Stomach (tissue), 19 donors: Measurements from ENCODE around the gene HIP1. TPM values are rescaled to one million over a fixed set of nuclear protein-coding genes. Genes with fewer than 3 reads are reported as not detected.
"Not testable (repeated sequence)": the region's sequence is repeated elsewhere in the genome, so short reads cannot be mapped to it uniquely, and the experiment has no call there.

Source experiments
- DNase-seq, 2 donors: peaks; one replicate each; pipeline versions ENCODE4 v3.0.0 to v3.0.0-alpha.2; 2013 to 2019
- H3K27ac ChIP-seq, 5 donors: fragments of 200-600 bp in 4 of 5; sonication (generic) in 4 of 5; one replicate each; pipeline ENCODE4 v1.5.1; 2013 to 2019; ENCODE audit warnings: mild to moderate bottlenecking in 1 of 5, moderate library complexity in 1 of 5
- H3K27me3 ChIP-seq, 3 donors: fragments of 200-600 bp; sonication (generic); one replicate each; pipeline ENCODE4 v1.5.1; 2017 to 2019; ENCODE audit warnings: mixed run types in 1 of 3
- H3K36me3 ChIP-seq, 4 donors: fragments of 200-600 bp; sonication (generic); 1 replicate in 3 of 4; 2 replicates in 1 of 4; pipeline ENCODE4 v1.5.1; 2016 to 2019
- H3K4me1 ChIP-seq, 4 donors: fragments of 200-600 bp; sonication (generic); one replicate each; pipeline ENCODE4 v1.5.1; 2016 to 2019
- H3K4me3 ChIP-seq, 4 donors: fragments of 200-600 bp; sonication (generic) in 3 of 4; one replicate each; pipeline ENCODE4 v1.5.1; 2016 to 2019; ENCODE audit warnings: mild to moderate bottlenecking in 1 of 4
- H3K9me3 ChIP-seq, 4 donors: fragments of 200-600 bp; sonication (generic); one replicate each; pipeline ENCODE4 v1.5.1; 2016 to 2019
- EP300 ChIP-seq: sonication (generic); formaldehyde crosslinking; IDR thresholded peaks from one replicate; pipeline ENCODE4 v1.6.1; 2017; ENCODE audit warnings: antibody characterized with exemption
- POLR2A ChIP-seq, 4 donors: fragments of 450-650 bp; IDR thresholded peaks; one replicate each; pipeline ENCODE4 v1.6.1; 2016; ENCODE audit warnings: antibody characterized with exemption in 4 of 4, control low read depth in 2 of 4, mild to moderate bottlenecking in 1 of 4, moderate library complexity in 1 of 4
- POLR2AphosphoS5 ChIP-seq, 3 donors: sonication (generic); formaldehyde crosslinking; IDR thresholded peaks; one replicate each; pipeline ENCODE4 v1.6.1; 2016; ENCODE audit warnings: antibody characterized with exemption in 3 of 3
- WGBS, 5 donors: extraction: QIAGEN DNeasy Blood & Tissue Kit in 3 of 5; methylation state at CpG; one replicate each; pipeline versions ENCODE4 v1.1.5 to v1.1.7; 2013 to 2018; 5-methylcytosine and 5-hydroxymethylcytosine counted together
- intact Hi-C: fragments of 100-400 bp; cut with DNase I; formaldehyde crosslinking; loops from one replicate; pipeline ENCODE4 v1.15.1; 2023; ENCODE audit warnings: low total_unique reads
- long read RNA-seq, 10 donors: transcript quantifications; one replicate each; lab custom pipeline, GENCODE V29; 2026
- polyA plus RNA-seq, 3 donors: library from polyadenylated mRNA; stranded (reverse); fragments of 200-250 nt; gene quantifications; one replicate each; pipeline ENCODE4 v1.2.3, GENCODE V29; 2013
- total RNA-seq, 5 donors: library from RNA; depleted of rRNA; stranded (reverse); fragments of >200 nt; gene quantifications; one replicate each; pipeline versions ENCODE4 v1.1.0 to v1.2.3, GENCODE V29; 2014 to 2016
- TF ChIP-seq, protein P1 (sequence below), 7 experiments: fragments of 450-650 bp in 4 of 7; fragments of 200-600 bp in 3 of 7; sonication (generic) in 3 of 7; IDR thresholded peaks; one replicate each; pipeline ENCODE4 v1.5.1; 2016 to 2019; ENCODE audit warnings: antibody characterized with exemption in 7 of 7, control low read depth in 2 of 7, mild to moderate bottlenecking in 1 of 7
- donor health status: healthy with polysubstance abuse.
- donor health status: Bipolar disorder and iron deficiency.
- donor health status: healthy.

Gene HIP1
- total RNA-seq (10 to 100 TPM in 1 of 5 donors, 1 to 10 TPM in 4; 6.2 to 15.8 (median 8.4) TPM), polyA plus RNA-seq (1 to 10 TPM; 2.8 to 6.4 (median 3.6) TPM)
- long read RNA-seq, donor 1, result 0 reads
- long read RNA-seq, donor 2, result 0 reads
- long read RNA-seq, donor 3, result 0 reads
- long read RNA-seq, donor 4, result 0 reads
- long read RNA-seq, donor 5, result 0 reads
- long read RNA-seq, donor 6, result 0 reads
- long read RNA-seq, donor 7, result 0 reads
- long read RNA-seq, donor 8, partial matches to known transcripts, result 0 of 1 reads
- long read RNA-seq, donor 8, other reads (novel, unspliced or antisense), result 0 of 1 reads
- long read RNA-seq, donor 9, result 0 reads
- long read RNA-seq, donor 10, full-length matches to known transcripts, result 1 of 1 reads
- long read RNA-seq, donor 10, partial matches to known transcripts, result 0 of 1 reads
- long read RNA-seq, donor 10, other reads (novel, unspliced or antisense), result 0 of 1 reads

DNA sequence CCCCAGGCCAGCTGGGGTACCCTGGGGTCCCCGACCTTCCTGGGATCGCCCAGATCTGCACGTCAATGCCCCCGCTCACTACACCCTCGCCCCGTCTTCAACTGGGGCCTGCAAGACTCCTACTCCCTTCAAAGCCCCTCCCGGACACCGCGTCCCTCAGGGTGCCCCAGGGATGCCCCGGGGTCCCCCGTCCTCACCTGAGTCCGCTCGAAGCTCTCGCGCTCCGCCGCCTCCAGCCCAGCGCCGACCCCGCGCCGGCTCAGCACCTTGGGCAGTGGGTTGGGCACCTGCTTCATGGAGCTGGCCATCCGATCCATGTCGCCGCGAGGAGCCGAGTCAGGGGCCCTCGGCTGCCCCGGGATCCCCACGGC is at the start of gene HIP1:
TSS of gene HIP1 (minus strand) at position 338 of the 371 bp plus-strand sequence. CDS start at position 317, 21 bp downstream.
- Histone ChIP-seq H3K27ac (peak within 1 kb of the TSS; percentile 84 to 91 (median 90)), H3K9me3 (no peaks in the 10 kb centered on the region), H3K27me3 (no peaks in the 10 kb centered on the region), H3K36me3 (peaks cover 0 to 1% (median 0%) of the 10 kb centered on the region in 4 donors), H3K4me3 (peak within 1 kb of the TSS; percentile 82 to 99 (median 90)), H3K4me1 (peaks cover 6 to 36% (median 26%) of the 10 kb centered on the region in 4 donors)
- intact Hi-C loops, result no loop called here
- 0 to 1% (median 0%) methylated on average over 16 to 30 of the region's 30 CpGs for WGBS, 5 donors
- no peak for DNase-seq
- TF ChIP-seq POLR2A (IDR thresholded peaks at IDR 0.05), result no peak
- peak in 2 of 3 donors; percentile 1 to 24 for TF ChIP-seq POLR2AphosphoS5 (IDR thresholded peaks at IDR 0.05)

DNA sequence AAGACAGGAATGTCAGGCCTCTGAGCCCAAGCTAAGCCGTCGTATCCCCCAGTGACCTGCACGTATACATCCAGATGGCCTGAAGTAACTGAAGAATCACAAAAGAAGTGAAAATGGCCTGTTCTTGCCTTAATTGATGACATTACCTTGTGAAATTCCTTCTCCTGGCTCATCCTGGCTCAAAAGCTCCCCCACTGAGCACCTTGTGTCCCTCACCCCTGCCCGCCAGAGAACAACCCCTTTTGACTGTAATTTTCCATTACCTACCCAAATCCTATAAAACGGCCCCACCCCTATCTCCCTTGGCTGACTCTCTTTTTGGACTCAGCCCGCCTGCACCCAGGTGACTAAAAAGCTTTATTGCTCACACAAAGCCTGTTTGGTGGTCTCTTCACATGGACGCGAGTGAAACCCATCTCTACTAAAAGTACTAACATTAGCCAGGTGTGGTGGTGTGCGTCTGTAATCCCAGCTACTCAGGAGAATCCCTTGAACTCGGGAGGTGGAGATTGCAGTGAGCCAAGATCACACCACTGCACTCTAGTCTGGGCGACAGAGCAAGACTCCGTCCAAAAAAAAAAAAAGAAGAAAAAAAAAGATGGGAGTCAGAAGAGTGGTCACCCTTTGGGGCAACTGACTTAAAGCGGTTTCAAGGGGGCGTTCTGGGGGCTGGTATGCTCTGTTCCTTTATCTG is 49.6 kb upstream of the HIP1 start:
- intact Hi-C loops, DNase-seq, H3K4me1 ChIP-seq, H3K9me3 ChIP-seq, H3K27me3 ChIP-seq, H3K27ac ChIP-seq, H3K4me3 ChIP-seq, H3K36me3 ChIP-seq: not testable (repeated sequence)
- 67 to 78% (median 71%) methylated on average over 14 of the region's 14 CpGs for WGBS, 5 donors

DNA sequence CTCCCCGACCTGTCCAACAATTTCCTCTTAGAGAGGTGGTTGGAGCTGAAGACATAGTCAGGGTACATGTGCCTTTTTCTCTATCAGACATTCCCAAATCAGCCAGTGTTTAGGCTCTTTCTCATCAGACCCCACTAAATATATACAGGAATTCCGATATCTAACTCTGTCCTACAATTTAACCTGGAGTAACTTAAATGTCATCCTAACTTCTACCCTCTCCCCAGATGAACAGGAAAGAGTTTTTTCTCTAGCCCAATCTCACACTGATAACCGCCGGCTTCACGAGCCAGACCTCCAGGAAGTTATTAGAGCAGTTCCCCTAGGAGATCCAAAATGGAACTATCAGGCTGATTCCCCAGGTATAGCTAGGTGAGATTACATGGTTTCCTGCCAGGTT is 44.3 kb upstream of the HIP1 start:
- H3K27me3 ChIP-seq, H3K9me3 ChIP-seq, H3K36me3 ChIP-seq, intact Hi-C loops, DNase-seq, H3K4me3 ChIP-seq, H3K27ac ChIP-seq, H3K4me1 ChIP-seq: not testable (repeated sequence)
- 68 to 81% (median 74%) methylated on average over 5 of the region's 5 CpGs for WGBS, 5 donors

DNA sequence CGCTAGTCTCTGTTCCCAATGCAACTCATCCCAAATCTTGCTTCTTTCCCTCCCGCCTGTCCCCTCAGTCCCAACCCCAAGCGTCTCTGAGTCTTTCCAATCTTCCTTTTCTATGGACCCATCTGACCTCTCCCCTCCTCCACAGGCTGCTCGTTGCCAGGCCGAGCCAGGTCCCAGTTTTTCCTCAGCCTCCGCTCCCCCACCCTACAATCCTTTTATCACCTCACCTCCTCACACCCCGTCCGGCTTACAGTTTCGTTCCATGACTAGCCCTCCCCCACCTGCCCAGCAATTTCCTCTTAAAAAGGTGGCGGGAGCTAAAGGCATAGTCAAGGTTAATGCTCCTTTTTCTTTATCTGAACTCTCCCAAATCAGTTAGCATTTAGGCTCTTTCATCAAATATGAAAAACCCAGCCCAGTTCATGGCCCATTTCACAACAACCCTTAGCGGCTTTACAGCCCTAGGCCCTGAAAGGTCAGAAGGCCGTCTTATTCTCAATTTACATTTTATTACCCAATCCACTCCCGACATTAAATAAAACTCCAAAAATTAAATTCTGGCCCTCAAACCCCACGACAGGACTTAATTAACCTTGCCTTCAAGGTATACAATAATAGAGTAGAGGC is 42.0 kb upstream of the HIP1 start:
- DNase-seq, H3K4me3 ChIP-seq, H3K36me3 ChIP-seq, intact Hi-C loops, H3K9me3 ChIP-seq, H3K4me1 ChIP-seq, H3K27ac ChIP-seq, H3K27me3 ChIP-seq: not testable (repeated sequence)
- 43 to 63% (median 56%) methylated on average over 14 of the region's 14 CpGs for WGBS, 5 donors

DNA sequence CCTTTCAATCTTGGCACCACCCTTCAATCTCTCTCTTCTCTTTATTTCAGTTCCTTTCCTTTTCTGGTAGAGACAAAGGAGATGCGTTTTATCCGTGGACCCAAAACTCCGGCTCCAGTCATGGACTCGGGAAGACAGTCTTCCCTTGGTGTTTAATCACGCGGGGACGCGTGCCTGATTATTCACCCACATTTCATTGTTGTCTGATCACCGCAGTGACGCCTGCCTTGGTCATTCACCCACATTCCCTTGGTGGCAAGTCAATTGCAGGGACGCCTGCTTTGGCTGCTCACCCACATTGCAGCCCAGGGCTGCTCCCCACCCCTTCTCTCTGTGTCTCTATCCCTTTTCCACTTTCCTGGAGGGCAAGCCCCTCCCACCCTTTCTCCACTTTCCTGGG is 40.8 kb upstream of the HIP1 start:
- H3K9me3 ChIP-seq, H3K4me1 ChIP-seq, DNase-seq, H3K27ac ChIP-seq, H3K4me3 ChIP-seq, intact Hi-C loops, H3K36me3 ChIP-seq, H3K27me3 ChIP-seq: not testable (repeated sequence)
- 63 to 81% (median 77%) methylated on average over 11 of the region's 11 CpGs for WGBS, 5 donors

DNA sequence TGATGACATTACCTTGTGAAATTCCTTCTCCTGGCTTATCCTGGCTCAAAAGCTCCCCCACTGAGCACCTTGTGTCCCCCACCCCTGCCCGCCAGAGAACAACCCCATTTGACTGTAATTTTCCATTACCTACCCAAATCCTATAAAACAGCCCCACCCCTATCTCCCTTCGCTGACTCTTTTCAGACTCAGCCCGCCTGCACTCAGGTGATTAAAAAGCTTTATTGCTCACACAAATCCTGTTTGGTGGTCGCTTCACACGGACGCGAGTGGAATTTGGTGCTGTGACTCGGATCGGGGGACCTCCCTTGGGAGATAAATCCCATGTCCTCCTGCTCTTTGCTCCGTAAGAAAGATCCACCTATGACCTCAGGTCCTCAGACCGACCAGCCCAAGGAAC is 40.3 kb upstream of the HIP1 start:
- DNase-seq, H3K27ac ChIP-seq, H3K4me1 ChIP-seq, H3K9me3 ChIP-seq, H3K36me3 ChIP-seq, H3K4me3 ChIP-seq, H3K27me3 ChIP-seq, intact Hi-C loops: not testable (repeated sequence)
- 66 to 76% (median 69%) methylated on average over 11 of the region's 11 CpGs for WGBS, 5 donors

DNA sequence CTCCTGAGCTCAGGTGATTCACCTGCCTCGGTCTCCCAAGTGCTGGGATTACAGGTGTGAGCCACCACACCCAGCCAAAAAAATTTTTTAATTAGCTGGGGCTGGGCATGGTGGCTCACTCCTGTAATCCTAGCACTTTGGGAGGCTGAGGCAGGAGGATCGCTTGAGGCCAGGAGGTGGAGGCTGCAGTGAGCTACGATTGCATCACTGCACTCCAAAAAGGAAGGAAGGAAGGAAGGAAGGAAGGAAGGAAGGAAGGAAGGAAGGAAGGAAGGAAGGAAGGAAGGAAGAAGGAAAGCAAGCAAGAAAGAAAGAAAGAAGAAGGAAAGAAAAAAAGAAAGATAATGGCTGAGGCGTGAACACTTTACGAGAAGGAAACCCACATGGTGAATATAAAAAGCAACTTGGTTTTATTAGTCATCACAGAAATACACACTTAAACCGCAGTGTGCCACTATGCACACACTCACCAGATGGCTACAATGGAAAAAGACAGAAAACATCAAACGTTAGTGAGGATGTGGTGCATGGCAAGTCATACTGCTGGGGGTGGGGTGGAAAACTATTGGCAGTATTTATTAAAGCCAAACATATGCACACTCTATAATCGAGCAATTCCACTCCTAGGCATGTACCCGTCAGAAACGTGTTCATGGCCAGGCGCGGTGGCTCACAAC is 37.7 kb upstream of the HIP1 start:
- Histone ChIP-seq H3K4me3 (no peak overlapping the region), H3K4me1 (no peaks in the 10 kb centered on the region), H3K9me3 (no peaks in the 10 kb centered on the region), H3K27ac (no peak overlapping the region), H3K27me3 (peaks cover 0 to 5% (median 0%) of the 10 kb centered on the region in 3 donors), H3K36me3 (no peaks in the 10 kb centered on the region)
- intact Hi-C loops, result no loop called here
- no peak for DNase-seq
- WGBS, 5 donors, result 65 to 75% (median 70%) methylated on average over 12 of the region's 12 CpGs
- TF ChIP-seq, protein P1, sequence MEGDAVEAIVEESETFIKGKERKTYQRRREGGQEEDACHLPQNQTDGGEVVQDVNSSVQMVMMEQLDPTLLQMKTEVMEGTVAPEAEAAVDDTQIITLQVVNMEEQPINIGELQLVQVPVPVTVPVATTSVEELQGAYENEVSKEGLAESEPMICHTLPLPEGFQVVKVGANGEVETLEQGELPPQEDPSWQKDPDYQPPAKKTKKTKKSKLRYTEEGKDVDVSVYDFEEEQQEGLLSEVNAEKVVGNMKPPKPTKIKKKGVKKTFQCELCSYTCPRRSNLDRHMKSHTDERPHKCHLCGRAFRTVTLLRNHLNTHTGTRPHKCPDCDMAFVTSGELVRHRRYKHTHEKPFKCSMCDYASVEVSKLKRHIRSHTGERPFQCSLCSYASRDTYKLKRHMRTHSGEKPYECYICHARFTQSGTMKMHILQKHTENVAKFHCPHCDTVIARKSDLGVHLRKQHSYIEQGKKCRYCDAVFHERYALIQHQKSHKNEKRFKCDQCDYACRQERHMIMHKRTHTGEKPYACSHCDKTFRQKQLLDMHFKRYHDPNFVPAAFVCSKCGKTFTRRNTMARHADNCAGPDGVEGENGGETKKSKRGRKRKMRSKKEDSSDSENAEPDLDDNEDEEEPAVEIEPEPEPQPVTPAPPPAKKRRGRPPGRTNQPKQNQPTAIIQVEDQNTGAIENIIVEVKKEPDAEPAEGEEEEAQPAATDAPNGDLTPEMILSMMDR (IDR thresholded peaks at IDR 0.05), result no peak
- TF ChIP-seq POLR2A (IDR thresholded peaks at IDR 0.05), result no peak
- TF ChIP-seq EP300, result no peak
- no peak for TF ChIP-seq POLR2AphosphoS5 (IDR thresholded peaks at IDR 0.05)

DNA sequence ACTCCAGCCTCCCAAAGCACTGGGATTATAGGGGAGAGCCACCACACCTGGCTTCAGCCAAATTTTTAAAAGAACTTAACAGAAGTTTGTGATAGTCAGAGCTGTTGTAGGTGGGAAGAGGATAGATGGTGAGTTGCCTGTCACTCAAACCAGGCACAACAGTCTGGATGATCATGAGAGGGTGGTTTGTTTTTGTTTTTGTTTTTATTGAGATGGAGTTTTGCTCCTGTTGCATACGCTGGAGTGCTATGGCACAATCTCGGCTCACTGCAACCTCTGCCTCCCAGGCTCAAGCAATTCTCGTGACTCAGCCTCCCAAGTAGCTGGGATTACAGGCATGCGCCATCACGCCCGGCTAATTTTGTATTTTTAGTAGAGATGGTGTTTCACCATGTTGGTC is 35.2 kb upstream of the HIP1 start:
- H3K9me3 ChIP-seq, DNase-seq, H3K4me1 ChIP-seq, H3K36me3 ChIP-seq, intact Hi-C loops, H3K27ac ChIP-seq, H3K27me3 ChIP-seq, H3K4me3 ChIP-seq: not testable (repeated sequence)
- 84 to 95% (median 92%) methylated on average over 6 of the region's 6 CpGs for WGBS, 5 donors
